Panc1 (cell line): ENCODE results near the gene ARHGEF12.

Experiments used
- CTCF ChIP-seq: fragments of 450-650 bp; IDR thresholded peaks from 2 replicates; pipeline ENCODE4 v1.5.1; 2017; ENCODE audit warnings: mild to moderate bottlenecking
- POLR2AphosphoS5 ChIP-seq: IDR thresholded peaks from 2 replicates; pipeline ENCODE4 v1.6.1; 2012; ENCODE audit warnings: mild to moderate bottlenecking, low read depth, low read length, moderate library complexity
- REST ChIP-seq, 2 experiments: IDR thresholded peaks; 2 replicates each; pipeline ENCODE4 v1.6.1; 2011 to 2012; ENCODE audit warnings: low read depth in 2 of 2, control low read depth in 1 of 2, low read length in 1 of 2, mild to moderate bottlenecking in 1 of 2, moderate library complexity in 1 of 2; ENCODE audit not compliant: insufficient read depth in 1 of 2
- SIN3A ChIP-seq: IDR thresholded peaks from 2 replicates; pipeline ENCODE4 v1.6.1; 2012; ENCODE audit warnings: low read depth, mild to moderate bottlenecking, low read length, moderate library complexity, borderline replicate concordance; ENCODE audit not compliant: insufficient read depth
- TCF7L2 ChIP-seq: IDR thresholded peaks from 2 replicates; pipeline ENCODE4 v1.6.1; 2011; ENCODE audit warnings: mild to moderate bottlenecking, low read depth, low read length, inconsistent platforms

- TF ChIP-seq CTCF (no peak), POLR2AphosphoS5 (no peak), TCF7L2 (no peak), REST (IDR thresholded peaks at IDR 0.05; ENCODE audit: insufficient read depth in 1 of 2, low read depth in 2 of 2, low read length in 1 of 2) (no peak), SIN3A (no peak)
These were observed 131.4 kb downstream of the ARHGEF12 start for GRCh38 chr11:120467627-120468026.
